BJ (cell line): ENCODE data around the gene CDSN. TPM values are rescaled to one million over a fixed set of nuclear protein-coding genes. Genes with fewer than 3 reads are reported as not detected.

ENCODE experiments used
- CTCF ChIA-PET: fragments of 350-600 bp; formaldehyde crosslinking; extraction: SDS; loops from one replicate; lab custom pipeline; 2021; ENCODE audit warnings: antibody characterized with exemption, inconsistent platforms; lab: Yijun Ruan, JAX
- POLR2A ChIA-PET: fragments of 300-600 bp; sonication (Branson Sonifier 250); formaldehyde crosslinking; extraction: SDS; loops from one replicate; lab custom pipeline; 2021; ENCODE audit warnings: antibody characterized with exemption; lab: Charles Lee
- DNase-seq: peaks from one replicate; pipeline ENCODE4 v3.0.0-alpha.2; 2011; ENCODE audit warnings: low read depth
- H3K27me3 ChIP-seq: 2 replicates; pipeline ENCODE4 v1.6.0; 2011; ENCODE audit warnings: low read length; ENCODE audit not compliant: control insufficient read depth, insufficient read depth
- H3K36me3 ChIP-seq: 2 replicates; pipeline ENCODE4 v1.5.1; 2011; ENCODE audit warnings: low read length; ENCODE audit not compliant: control insufficient read depth, insufficient read depth
- H3K4me3 ChIP-seq: 2 replicates; pipeline ENCODE4 v1.5.1; 2011; ENCODE audit warnings: low read depth, mild to moderate bottlenecking, control low read depth, low read length
- CTCF ChIP-seq: IDR thresholded peaks from 2 replicates; pipeline ENCODE4 v1.5.1; 2011; ENCODE audit warnings: low read depth, mild to moderate bottlenecking, control low read depth, inconsistent platforms, low read length, moderate library complexity; ENCODE audit not compliant: insufficient read depth
- polyA plus RNA-seq: library from polyadenylated mRNA; depleted of rRNA; stranded (reverse); fragments of >200 nt; gene quantifications from 2 replicates; pipeline ENCODE4 v1.2.3, GENCODE V29; 2011

Gene CDSN
- polyA plus RNA-seq, 1 experiment = not detected

- Histone ChIP-seq H3K4me3 (no peak overlapping the region), H3K27me3 (no peaks in the 10 kb centered on the region), H3K36me3 (peaks cover 10% of the 10 kb centered on the region)
- no peak for DNase-seq
- ChIA-PET CTCF (interaction anchor here (1.1 kb wide), 1 partner anchor 42 kb away, joined by 4 read pairs; no protein-coding TSS in a partner anchor), POLR2A (no interaction called here)
- TF ChIP-seq CTCF = no peak
These were observed 29.7 kb upstream of the CDSN start for GRCh38 chr6:31149827-31150447.

- ChIA-PET POLR2A (no interaction called here), CTCF (interaction anchor here (1.1 to 9.2 kb wide), 5 partner anchors 8 to 221 kb away, joined by 3 to 166 read pairs (median 7); no protein-coding TSS in a partner anchor)
- TF ChIP-seq CTCF = no peak
These were observed 25.1 kb upstream of the CDSN start for GRCh38 chr6:31145386-31145785.

GRCh38 chr6:31144970-31145340 lies 24.7 kb upstream of the CDSN start:
- no peak for DNase-seq
- Histone ChIP-seq H3K27me3 (no peaks in the 10 kb centered on the region), H3K36me3 (peaks cover 6% of the 10 kb centered on the region), H3K4me3 (no peak overlapping the region)
- POLR2A ChIA-PET = no interaction called here
- CTCF ChIA-PET = interaction anchor here (1.5 to 9.2 kb wide), 4 partner anchors 11 to 222 kb away, joined by 4 to 166 read pairs (median 8); no protein-coding TSS in a partner anchor
- TF ChIP-seq CTCF = no peak

More at GRCh38 chr6:31145386-31145785, 25.1 kb upstream of the CDSN start:
- Histone ChIP-seq H3K27me3 (no peaks in the 10 kb centered on the region), H3K36me3 (peaks cover 7% of the 10 kb centered on the region), H3K4me3 (no peak overlapping the region)
- DNase-seq = no peak

GRCh38 chr6:31144296-31144969 lies 24.2 kb upstream of the CDSN start:
- ChIA-PET POLR2A (no interaction called here), CTCF (interaction anchor here (1.5 to 9.2 kb wide), 5 partner anchors 11 to 222 kb away, joined by 4 to 166 read pairs (median 7); no protein-coding TSS in a partner anchor)
- Histone ChIP-seq H3K36me3 (peaks cover 4% of the 10 kb centered on the region), H3K27me3 (no peaks in the 10 kb centered on the region), H3K4me3 (no peak overlapping the region)
- TF ChIP-seq CTCF = no peak
- DNase-seq = no peak

- no peak overlapping the region for H3K4me3 ChIP-seq
- no peak for DNase-seq
- no peak for TF ChIP-seq CTCF
- H3K36me3 ChIP-seq = peaks cover 4% of the 10 kb centered on the region
- ChIA-PET CTCF (interaction anchor here (2.1 to 9.2 kb wide), 4 partner anchors 13 to 224 kb away, joined by 6 to 166 read pairs (median 9); no protein-coding TSS in a partner anchor), POLR2A (no interaction called here)
- no peaks in the 10 kb centered on the region for H3K27me3 ChIP-seq
These were observed 22.9 kb upstream of the CDSN start for GRCh38 chr6:31143148-31143547.
